ENCODE results near the gene IL1RL2.

IL1RL2 gene

DNA sequence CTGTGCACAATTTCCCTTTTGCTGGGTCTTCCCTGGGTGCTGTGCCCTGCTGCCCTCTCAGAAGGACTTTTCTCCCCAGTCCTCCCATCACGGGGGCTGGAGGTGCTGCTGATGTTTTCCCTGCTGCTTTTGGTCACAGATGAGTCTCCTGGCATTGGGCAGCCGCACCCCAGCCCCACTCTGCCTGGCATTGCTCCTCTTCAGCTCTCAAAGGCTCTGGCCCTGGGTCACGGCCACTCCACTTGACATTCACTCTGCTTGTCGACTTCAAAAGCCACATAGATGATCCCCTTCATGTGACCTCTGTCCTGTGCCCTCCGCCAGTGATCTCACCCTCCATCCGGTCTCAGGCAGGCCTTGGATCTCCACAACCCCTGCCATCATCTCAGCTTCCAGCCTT lies 81.0 kb downstream of the IL1RL2 start:
- no peak for DNase-seq (ENCODE audit: low spot score)

DNA sequence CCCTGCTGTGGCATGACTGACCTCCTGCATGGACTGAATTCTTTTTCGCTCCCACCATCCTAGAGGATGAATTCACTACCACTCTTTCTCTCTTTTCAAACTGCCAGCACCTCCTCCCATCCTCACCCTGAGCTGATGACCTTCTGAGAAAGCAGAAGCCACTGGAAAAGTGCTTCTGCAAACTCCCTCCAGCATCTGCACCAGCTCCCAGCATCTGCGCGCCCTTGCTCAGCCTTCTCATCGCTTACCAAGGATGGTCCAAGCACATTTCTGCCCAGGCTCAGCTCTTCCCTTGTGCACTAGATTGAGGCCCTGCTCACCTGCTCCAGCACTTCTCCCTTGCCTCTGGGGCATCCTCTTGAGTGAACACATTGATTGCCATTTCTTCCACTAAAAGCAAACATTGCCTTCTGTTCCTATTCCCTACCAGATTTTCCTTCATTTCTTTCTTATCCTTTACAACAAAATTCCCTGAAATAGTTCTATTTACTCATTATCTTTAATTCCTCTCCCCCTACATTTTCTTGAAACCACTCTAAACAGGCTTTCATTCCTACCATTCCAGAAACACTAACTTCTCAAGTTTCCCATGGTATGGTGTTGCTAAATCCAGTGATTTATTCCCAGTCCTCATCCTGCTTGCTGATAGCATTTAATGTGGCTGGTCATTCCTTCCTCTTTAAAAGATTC lies 81.8 kb downstream of the IL1RL2 start:
- DNase-seq (ENCODE audit: low spot score): no peak

DNA sequence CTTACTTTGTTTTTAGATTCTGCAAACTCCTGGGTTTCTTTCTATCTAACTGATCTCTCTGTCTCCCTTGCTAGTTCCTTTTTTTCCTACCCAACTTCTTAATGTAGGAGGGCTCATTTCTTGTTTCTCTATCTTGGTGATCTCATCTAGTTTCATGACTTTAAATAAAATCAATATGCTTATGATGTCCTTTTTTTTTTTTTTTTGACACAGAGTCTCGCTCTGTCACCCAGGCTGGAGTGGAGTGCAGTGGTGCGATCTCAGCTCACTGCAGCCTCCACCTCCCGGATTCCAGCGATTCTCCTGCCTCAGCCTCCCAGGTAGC lies 82.3 kb downstream of the IL1RL2 start:
- DNase-seq (ENCODE audit: low spot score): no peak

DNA sequence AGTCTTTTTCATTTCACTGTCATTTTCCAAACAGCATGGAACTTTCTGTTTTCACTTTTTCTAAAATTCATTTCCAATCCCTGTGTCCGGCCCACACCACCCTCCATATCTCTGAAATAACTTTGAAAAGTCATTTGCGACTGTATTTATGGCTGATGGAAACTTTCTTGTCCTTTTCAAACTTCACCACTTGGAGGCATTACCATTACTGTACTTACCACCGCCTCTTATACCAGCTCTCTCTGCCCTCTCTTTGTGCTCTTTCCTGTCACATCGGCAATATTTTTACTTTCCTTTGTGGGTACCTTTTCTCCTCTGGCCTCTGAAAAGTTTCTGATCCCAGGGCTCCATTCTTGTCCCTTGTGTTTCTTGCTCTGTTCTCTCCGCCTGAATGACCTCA lies 85.0 kb downstream of the IL1RL2 start:
- DNase-seq (ENCODE audit: low spot score): no peak

DNA sequence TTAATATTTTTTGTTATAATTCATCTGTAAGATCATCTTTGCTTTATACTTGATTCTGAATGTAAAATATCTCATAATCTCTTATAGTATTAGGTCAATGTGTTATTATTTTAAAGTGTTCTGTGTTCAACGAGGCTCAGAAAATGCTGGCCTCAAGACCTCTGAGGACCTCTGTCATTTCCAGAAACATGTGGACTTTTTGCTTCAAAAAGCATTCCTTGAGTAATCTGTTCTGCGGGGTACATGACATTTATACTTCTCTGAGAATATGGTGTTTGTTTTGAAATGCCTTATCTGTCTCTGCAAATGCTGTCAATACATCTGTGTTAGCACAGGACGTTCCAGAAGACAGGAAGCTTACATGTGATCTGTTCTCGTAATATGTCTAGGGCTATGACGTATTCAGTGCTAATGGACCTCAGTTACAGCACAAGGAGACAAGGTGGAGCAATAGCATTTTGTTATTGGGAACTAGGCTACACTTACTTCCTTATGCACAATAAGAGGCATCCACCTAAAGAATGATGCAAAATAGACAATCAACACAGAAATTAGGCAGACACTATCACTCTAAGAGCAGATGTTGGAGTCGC lies 86.9 kb downstream of the IL1RL2 start:
- no peak for DNase-seq (ENCODE audit: low spot score)

DNA sequence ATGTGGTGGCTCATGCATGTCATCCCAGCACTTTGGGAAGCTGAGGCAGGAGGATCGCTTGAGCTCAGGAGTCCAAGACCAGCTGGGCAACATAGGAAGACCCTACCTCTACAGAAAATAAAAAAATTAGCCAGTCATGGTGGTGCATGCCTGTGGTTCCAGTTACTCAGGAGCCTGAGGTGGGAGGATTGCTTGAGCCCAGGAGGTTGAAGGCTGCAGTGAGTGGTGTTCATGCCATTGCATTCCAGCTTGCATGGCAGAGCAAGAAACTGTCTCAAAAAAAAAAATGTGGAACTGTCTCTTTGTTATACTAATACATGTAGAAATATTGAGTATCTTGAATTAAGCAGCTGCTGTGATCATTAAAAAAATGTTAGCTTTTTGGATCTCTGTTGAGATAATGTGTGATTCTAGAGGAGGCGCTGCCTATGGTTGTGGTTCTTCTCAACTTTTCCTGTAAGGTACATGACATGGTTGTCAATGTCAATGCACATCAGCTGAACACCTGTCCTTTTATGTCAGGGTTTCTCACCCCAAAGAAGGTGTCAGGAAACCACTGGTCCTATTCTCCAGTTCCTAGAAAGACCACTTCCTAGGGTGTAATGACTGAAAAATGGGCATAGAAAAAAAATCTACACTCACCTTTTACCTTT lies 89.9 kb downstream of the IL1RL2 start:
- DNase-seq (ENCODE audit: low spot score): peak; percentile 20

DNA sequence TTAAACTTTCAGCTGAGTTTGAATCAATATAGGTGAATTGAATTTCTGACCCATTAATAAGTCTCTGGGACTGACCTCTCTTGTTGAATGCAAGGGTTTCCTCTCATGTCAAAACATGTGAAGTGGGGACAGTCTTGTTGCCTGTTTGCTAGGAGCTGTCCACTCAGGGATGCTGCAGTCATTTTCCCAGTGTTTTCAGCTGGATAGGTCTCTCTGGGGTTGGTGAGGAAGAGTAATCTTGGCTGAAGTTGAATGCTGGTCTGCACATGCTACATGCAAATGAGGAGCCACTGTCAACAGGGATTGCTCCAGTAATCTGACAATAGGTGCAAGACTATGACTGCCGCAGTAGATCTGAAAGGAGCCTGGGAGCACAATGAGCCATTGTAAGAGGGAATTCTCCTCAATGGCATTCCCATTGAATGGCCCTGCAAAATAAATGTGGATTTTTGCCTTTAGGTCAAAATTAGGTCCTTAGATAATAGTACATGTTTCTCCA lies 90.4 kb downstream of the IL1RL2 start:
- DNase-seq (ENCODE audit: low spot score): no peak

DNA sequence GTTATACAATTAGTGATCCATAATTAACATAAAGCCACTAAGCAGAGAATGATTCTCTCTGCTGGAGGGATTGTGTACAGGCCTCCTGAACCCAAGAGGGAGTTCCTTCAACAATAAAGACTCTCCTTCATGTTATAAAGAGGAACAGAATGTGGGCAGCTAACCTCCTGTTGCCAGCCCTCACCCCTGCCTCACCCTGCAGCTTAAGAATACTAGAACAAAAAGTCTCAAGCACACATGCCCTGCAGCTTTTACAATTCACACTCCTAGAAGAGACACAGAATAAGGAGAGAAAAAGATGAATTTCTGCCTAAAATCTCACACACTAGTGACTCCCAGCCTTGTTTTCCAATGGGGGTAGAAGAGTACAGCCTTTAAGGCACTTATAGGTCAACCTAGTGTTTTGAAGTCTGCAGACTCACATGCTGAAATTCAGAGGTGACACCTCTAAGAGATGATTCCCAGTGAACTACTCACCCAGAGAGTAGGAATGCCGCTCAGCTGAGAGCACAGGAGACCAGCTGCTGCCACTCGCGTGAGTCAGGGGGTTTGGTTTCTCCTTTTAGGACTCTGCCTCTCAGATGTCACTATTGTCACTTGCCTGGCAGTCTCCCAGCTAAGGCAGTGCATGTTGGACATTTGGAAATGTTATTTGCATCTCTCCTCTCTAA lies 92.0 kb downstream of the IL1RL2 start:
- DNase-seq (ENCODE audit: low spot score): no peak

DNA sequence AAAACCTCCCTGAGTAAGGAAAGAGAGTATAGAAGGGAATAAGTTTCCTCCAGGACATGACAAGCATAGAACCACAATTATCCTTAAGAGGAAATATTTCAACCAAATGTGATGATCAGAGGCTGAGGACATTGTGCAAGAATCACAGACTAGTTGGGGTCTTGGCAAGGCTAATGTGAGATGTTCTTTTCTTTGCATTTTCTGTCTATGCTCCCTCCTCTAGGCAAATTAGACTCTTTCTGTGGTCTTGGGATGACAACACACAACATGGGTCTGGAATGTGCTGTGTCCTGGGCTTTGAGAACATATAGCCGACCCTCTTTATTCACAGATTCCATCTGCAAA lies 92.5 kb downstream of the IL1RL2 start:
- no peak for DNase-seq (ENCODE audit: low spot score)

DNA sequence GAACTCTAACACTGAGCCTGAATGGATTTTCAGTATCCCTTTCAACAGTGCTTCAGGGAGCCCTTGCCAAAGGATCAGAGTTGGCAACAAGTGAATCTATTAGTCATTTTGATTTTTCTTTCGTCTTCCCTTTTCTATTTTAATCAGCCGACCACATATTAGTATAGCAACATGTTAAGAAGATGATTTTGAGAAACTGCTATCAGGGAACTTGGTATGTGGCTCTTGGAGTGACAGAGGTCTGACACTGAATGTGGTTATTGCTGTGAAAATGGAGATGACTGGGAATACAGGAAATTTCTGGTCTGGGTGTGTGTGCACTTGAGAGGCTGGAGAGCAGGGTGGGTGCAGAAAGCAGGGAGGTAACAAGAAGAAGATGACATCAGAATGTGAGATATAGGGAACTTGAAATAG lies 95.9 kb downstream of the IL1RL2 start:
- no peak for DNase-seq (ENCODE audit: low spot score)

DNA sequence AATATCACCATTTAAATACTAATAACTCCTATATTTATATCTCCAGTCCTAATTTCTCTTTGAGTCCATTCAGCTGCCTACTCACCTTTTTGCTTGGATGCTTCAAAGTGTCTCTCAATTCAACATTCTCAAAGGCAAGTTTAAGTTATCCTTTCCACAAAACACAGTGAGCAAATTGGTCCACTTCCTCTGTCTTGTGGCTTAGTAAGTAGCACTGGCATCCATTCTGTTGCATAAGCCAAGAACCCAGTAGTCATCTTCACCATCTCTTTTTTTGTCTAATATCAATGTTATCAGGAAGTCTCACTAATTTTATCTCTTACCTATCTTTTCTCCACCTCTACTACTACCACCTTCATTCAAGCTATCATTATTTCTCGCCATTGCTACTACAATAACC lies 97.2 kb downstream of the IL1RL2 start:
- no peak for DNase-seq (ENCODE audit: low spot score)

DNA sequence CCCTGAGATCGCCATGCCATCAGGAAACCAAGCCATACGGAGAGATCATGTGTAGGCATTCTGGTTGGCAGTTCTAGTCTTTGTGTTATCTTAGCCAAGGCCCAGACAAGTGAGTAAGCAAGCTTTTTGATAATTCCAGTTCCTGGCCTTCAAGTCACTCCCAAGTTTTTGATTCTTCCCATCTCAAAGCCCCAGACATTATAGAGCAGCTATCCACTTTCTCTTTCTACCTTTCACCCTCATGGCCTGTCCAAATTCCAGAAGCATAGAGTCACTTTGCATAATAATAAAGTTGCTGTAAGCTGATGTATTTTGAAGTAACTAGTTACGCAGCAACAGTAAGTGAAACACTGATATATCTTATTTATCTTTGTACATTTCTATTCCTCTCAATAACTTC lies 97.8 kb downstream of the IL1RL2 start:
- no peak for DNase-seq (ENCODE audit: low spot score)

DNA sequence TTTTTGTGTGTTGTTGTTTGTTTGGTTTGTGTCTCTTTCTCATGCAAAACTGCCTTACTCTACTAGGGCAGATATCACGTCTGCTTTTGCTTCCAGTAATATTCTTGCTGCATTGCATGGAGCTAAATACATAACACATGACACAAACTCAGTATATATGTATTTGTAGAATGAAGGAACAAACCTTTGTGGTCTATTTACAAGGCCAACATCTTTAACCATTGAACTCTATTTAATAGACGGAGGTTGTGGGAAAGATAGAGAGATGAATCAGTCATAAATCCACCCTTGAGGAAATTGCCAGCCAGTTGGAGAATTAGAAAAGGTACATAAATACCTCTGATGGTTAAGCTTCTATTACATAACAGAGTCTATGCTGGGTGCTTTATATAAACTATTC lies 98.5 kb downstream of the IL1RL2 start:
- DNase-seq (ENCODE audit: low spot score): no peak

DNA sequence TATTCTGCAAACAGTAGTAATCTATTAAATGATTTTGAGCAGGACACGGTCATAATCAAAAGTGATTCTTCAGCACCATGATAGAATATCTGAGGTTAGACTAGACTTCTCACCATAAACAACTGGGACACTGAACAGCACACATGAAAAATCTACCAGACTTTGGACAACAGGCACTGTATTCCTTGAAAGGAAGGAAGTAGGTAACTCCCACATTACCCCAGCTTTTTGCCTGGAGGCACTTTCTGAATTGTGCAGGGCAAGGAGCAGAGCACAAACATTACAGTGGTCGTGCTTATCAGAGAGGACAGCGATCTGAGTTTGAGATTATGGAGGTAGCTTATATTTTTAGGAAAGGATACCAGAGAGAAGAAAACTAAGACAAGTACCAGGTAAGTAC lies 99.2 kb downstream of the IL1RL2 start:
- no peak for DNase-seq (ENCODE audit: low spot score)

DNA sequence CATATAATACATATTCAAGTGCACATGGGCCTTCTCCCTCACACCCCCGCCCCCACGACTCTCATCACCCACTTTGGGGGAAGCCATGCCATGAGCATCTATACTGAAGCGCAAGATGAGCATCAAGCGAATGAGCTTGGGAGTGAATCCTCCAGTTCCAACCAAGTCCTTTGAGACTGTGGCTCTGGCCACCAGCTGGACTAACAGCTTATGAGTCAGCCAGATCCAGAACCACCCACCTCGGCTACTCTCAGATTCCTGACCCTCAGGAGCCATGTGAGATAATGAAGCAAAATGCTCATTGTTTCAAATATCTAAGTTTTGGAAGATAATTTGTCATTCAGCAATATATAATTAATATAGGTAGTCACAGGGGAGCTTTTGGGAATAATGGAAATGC lies 102.3 kb downstream of the IL1RL2 start:
- no peak for DNase-seq (ENCODE audit: low spot score)

Data from CD4-positive, alpha-beta T cell treated with Interleukin-2 at 100 ng/mL for 4 hours (primary cell).